ENCODE measurements around the gene PPP6R2. TPM values are rescaled to one million over a fixed set of nuclear protein-coding genes. Genes with fewer than 3 reads are reported as not detected.
A peak's percentile ranks its signal among the peaks of the same experiment; 100 is the strongest.

Gene PPP6R2
- total and polyA plus RNA-seq, 2 of the 4 experiments (the other 2 are of a cell fraction), result 49.2 to 51.6 TPM

DNA sequence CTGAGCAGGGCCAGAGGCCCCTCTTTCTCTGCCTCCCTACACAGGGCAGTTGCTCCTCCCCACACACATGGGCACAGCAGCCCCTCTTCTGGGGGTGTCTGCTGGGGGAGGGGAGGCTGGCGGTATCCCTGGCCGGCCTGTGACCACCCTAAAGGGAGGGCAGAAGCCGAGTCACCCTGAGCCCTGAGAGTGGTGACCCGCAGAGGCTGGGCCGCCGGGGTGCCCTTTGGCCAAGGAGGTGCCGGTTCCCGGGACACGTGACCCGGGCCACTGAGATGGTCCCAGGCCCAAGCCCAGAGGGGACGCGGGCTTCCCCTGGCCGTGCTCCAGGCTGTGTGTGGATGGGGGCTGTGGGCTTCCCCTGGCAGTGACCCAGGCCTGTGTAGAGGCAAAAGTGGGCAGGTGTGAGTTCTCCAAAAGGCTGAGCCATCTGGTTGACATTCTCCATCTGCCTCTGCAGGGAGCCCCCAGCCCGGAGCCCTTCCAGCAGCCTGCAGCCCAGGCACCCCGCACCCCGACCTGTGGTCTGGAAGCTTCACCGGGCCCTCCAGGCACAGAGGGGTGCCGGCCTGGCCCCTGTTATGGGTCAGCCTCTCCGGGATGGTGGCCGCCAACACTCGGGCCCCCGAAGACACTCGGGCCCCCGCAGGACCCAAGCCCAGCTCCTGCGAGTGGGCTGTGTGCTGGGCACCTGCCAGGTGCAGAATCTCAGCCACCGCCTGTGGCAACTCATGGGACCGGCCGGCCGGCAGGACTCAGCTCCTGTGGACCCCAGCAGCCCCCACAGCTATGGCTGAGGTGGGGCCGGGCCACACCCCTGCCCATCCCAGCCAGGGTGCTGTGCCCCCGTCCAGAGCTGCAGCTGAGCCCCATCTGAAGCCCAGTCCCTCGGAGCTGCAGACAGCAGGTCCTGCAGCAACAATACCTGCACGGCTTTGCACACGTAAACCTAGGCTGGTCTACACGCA lies 139.3 kb downstream of the PPP6R2 start:
- peak overlapping the region; percentile 94 for H4K91ac ChIP-seq (ENCODE audit: insufficient read depth, low read depth, low read length)
- intact Hi-C loops (cut with micrococcal nuclease), result no loop called here
- H3K9me1 ChIP-seq (ENCODE audit: insufficient read depth, low read length), result no peaks in the 10 kb centered on the region; the same call in 1 of the 2 replicates
- H2BK15ac ChIP-seq (ENCODE audit: low read depth, low read length), result no peak overlapping the region; the same call in 2 of the 3 replicates
- peak overlapping the region; percentile 1; the same call in 1 of the 2 replicates for H3K18ac ChIP-seq (ENCODE audit: low read depth, low read length)
- no TSS peak for BruUV-seq (replicated peaks)
- H3K27me3 ChIP-seq (ENCODE audit: control insufficient read depth, insufficient read depth, low read length), result peaks cover 21% of the 10 kb centered on the region
- dilution Hi-C loops (cut with HindIII; ENCODE audit: low sequenced_read_pairs, unreplicated experiment), result no loop called here
- ChIA-PET CTCF (interaction anchor here (0.5 kb wide), 1 partner anchor 116 kb away, joined by 4 read pairs; no protein-coding TSS in a partner anchor), POLR2A (ENCODE audit: unreplicated experiment) (no interaction called here)
- no peak for DNase-seq
- peak overlapping the region; percentile 53 for H3K4me2 ChIP-seq (ENCODE audit: low read depth, low read length)
- H4K8ac ChIP-seq (ENCODE audit: low read depth in 2 of 2, low read length in 2 of 2), result peak overlapping the region; percentile 79 to 97; a peak in 3 of 4 replicates
- H3K23ac ChIP-seq (ENCODE audit: low read depth, low read length), result peak overlapping the region; percentile 78
- peak overlapping the region; percentile 99 for H2AK9ac ChIP-seq (replicated peaks; ENCODE audit: low read depth, low read length, poor library complexity)
- peak; percentile 12 for ATAC-seq (ENCODE audit: low read depth)
- TF ChIP-seq USF2 (IDR thresholded peaks at IDR 0.05; ENCODE audit: low read depth, low read length) (peak; percentile 64), SMC3 (IDR thresholded peaks at IDR 0.05; ENCODE audit: low read depth, low read length) (no peak), MAZ (IDR thresholded peaks at IDR 0.05; ENCODE audit: borderline replicate concordance, low read depth, low read length) (peak; percentile 32; the same call in 1 of the 2 replicates)
- TF ChIP-seq, protein P1, sequence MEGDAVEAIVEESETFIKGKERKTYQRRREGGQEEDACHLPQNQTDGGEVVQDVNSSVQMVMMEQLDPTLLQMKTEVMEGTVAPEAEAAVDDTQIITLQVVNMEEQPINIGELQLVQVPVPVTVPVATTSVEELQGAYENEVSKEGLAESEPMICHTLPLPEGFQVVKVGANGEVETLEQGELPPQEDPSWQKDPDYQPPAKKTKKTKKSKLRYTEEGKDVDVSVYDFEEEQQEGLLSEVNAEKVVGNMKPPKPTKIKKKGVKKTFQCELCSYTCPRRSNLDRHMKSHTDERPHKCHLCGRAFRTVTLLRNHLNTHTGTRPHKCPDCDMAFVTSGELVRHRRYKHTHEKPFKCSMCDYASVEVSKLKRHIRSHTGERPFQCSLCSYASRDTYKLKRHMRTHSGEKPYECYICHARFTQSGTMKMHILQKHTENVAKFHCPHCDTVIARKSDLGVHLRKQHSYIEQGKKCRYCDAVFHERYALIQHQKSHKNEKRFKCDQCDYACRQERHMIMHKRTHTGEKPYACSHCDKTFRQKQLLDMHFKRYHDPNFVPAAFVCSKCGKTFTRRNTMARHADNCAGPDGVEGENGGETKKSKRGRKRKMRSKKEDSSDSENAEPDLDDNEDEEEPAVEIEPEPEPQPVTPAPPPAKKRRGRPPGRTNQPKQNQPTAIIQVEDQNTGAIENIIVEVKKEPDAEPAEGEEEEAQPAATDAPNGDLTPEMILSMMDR (conservative IDR thresholded peaks at IDR 0.05; ENCODE audit: low read depth, low read length), result no peak
- H4K20me1 ChIP-seq (ENCODE audit: insufficient read depth, low read length), result no peaks in the 10 kb centered on the region; the same call in 1 of the 2 replicates
- peaks cover 4% of the 10 kb centered on the region; the same call in 1 of the 2 replicates for H3K36me3 ChIP-seq (ENCODE audit: control insufficient read depth, insufficient read depth, low read length)
- in situ Hi-C loops (cut with MboI; ENCODE audit: low sequenced_read_pairs), result no loop called here
- H4K5ac ChIP-seq (ENCODE audit: low read depth, low read length), result no peak overlapping the region; the same call in 1 of the 2 replicates
- H3K79me1 ChIP-seq (ENCODE audit: low read depth in 1 of 2, low read length in 2 of 2), result peaks cover 0 to 3% of the 10 kb centered on the region in 2 experiments; a peak in 1 of 4 replicates
- H2AFZ ChIP-seq (replicated peaks; ENCODE audit: low read length, poor library complexity), result peak overlapping the region; percentile 86
- no peak overlapping the region for H2BK20ac ChIP-seq (ENCODE audit: low read depth, low read length)
- H3K4me3 ChIP-seq (ENCODE audit: insufficient read depth, low read depth, low read length), result peak overlapping the region; percentile 57
- H3K4ac ChIP-seq (ENCODE audit: low read depth, low read length), result peak overlapping the region; percentile 91
- H3K9ac ChIP-seq (ENCODE audit: low read depth, low read length), result peak overlapping the region; percentile 64
- peak overlapping the region; percentile 72 for H2BK120ac ChIP-seq (ENCODE audit: low read depth, low read length)
- H3K9me3 ChIP-seq (ENCODE audit: control insufficient read depth, insufficient read depth, low read length), result no peaks in the 10 kb centered on the region
- H3K27ac ChIP-seq (ENCODE audit: insufficient read depth, low read length), result peak overlapping the region; percentile 17
- whole genome bisulfite sequencing, 2 experiments (ENCODE audit: extremely low coverage in 2 of 2, insufficient read length in 1 of 2), result 82% methylated on average over 17 of the region's 35 CpGs; no CpG with 5 or more reads in 1 of the 2 experiments
- peak overlapping the region; percentile 17; the same call in 1 of the 2 replicates for H3K56ac ChIP-seq (ENCODE audit: extremely low read depth, insufficient read depth, low read length)
- no peaks in the 10 kb centered on the region for H3K4me1 ChIP-seq (ENCODE audit: control insufficient read depth, insufficient read depth, low read length)
- peak overlapping the region; percentile 87 for H2AK5ac ChIP-seq (ENCODE audit: low read depth, low read length)
- H2BK5ac ChIP-seq (ENCODE audit: low read depth, low read length, poor library complexity, severe bottlenecking), result no peak overlapping the region
- H3K14ac ChIP-seq (replicated peaks; ENCODE audit: low read depth, low read length), result peak overlapping the region; percentile 85
